Upper lobe of right lung (tissue), 1 donor: ENCODE measurements around the gene CPNE8. TPM values are rescaled to one million over a fixed set of nuclear protein-coding genes. Genes with fewer than 3 reads are reported as not detected.

Experiments used
- ATAC-seq: fragments of 200-7000 bp; cut with Tn5 transposase; one replicate; pipeline ENCODE4 v1.9.1; 2020; ENCODE audit warnings: mild to moderate bottlenecking, moderate library complexity
- DNase-seq: peaks from one replicate; pipeline ENCODE4 v3.0.0-alpha.2; 2020
- H3K27ac ChIP-seq: fragments of 200-600 bp; one replicate; pipeline ENCODE4 v1.8.0; 2022
- H3K27me3 ChIP-seq: fragments of 200-600 bp; one replicate; pipeline ENCODE4 v1.8.0; 2022; ENCODE audit warnings: mild to moderate bottlenecking
- H3K36me3 ChIP-seq: fragments of 200-600 bp; one replicate; pipeline ENCODE4 v1.8.0; 2022
- H3K4me1 ChIP-seq: fragments of 200-600 bp; one replicate; pipeline ENCODE4 v1.8.0; 2022
- H3K4me3 ChIP-seq: fragments of 200-600 bp; one replicate; pipeline ENCODE4 v1.8.0; 2022; ENCODE audit warnings: mild to moderate bottlenecking
- H3K9me3 ChIP-seq: fragments of 200-600 bp; one replicate; pipeline ENCODE4 v1.8.0; 2022
- CTCF ChIP-seq: fragments of 200-600 bp; IDR thresholded peaks from one replicate; pipeline ENCODE4 v1.8.0; 2022; ENCODE audit warnings: antibody characterized with exemption
- intact Hi-C: fragments of 100-400 bp; cut with DNase I; formaldehyde crosslinking; loops from one replicate; pipeline ENCODE4 v1.11.0; 2022
- total RNA-seq: library from RNA; stranded (reverse); fragmentation: NEBNext Ultra II Directional; extraction: Animal tissue kit (Norgen Biotek cat#: 25700); gene quantifications from one replicate; pipeline ENCODE4 v1.2.1, GENCODE V29; 2021
- donor health status: DM: no; HTN: yes; CAD: no; lungs with severe emphysema.

CPNE8 gene
- total RNA-seq, 1 donor from 2014 or later = 32.1 TPM

GRCh38 chr12:38904537-38905479 is 583 bp downstream of the CPNE8 start:
- intact Hi-C loops = no loop called here
- Histone ChIP-seq H3K36me3 (no peaks in the 10 kb centered on the region), H3K9me3 (no peaks in the 10 kb centered on the region), H3K27me3 (no peaks in the 10 kb centered on the region), H3K4me3 (peak overlapping the region; percentile 85), H3K27ac (peak overlapping the region; percentile 95), H3K4me1 (peaks cover 14% of the 10 kb centered on the region)
- TF ChIP-seq CTCF = no peak
- peak; percentile 91 for ATAC-seq
- DNase-seq = peak; percentile 91

- ATAC-seq (no peak), DNase-seq (no peak)
- peak overlapping the region; percentile 85 for H3K4me3 ChIP-seq
- H3K9me3 ChIP-seq = no peaks in the 10 kb centered on the region
- H3K36me3 ChIP-seq = no peaks in the 10 kb centered on the region
- H3K27ac ChIP-seq = peak overlapping the region; percentile 95
- TF ChIP-seq CTCF = no peak
- intact Hi-C loops = no loop called here
- H3K27me3 ChIP-seq = no peaks in the 10 kb centered on the region
- peaks cover 14% of the 10 kb centered on the region for H3K4me1 ChIP-seq
Observed at GRCh38 chr12:38903596-38903995, 1.8 kb downstream of the CPNE8 start.

- Histone ChIP-seq H3K27me3 (no peaks in the 10 kb centered on the region), H3K9me3 (no peaks in the 10 kb centered on the region), H3K4me1 (peaks cover 8% of the 10 kb centered on the region), H3K36me3 (no peaks in the 10 kb centered on the region), H3K27ac (no peak overlapping the region), H3K4me3 (no peak overlapping the region)
- no peak for DNase-seq
- no peak for ATAC-seq
- no peak for TF ChIP-seq CTCF
- intact Hi-C loops = no loop called here
Observed at GRCh38 chr12:38898001-38898684, 7.2 kb downstream of the CPNE8 start.

- no peak for ATAC-seq
- Histone ChIP-seq H3K27ac (no peak overlapping the region), H3K9me3 (no peaks in the 10 kb centered on the region), H3K36me3 (no peaks in the 10 kb centered on the region), H3K4me1 (peaks cover 19% of the 10 kb centered on the region), H3K4me3 (no peak overlapping the region), H3K27me3 (no peaks in the 10 kb centered on the region)
- TF ChIP-seq CTCF = no peak
- DNase-seq = no peak
- intact Hi-C loops = no loop called here
Observed at GRCh38 chr12:38895446-38895845, 9.9 kb downstream of the CPNE8 start.

GRCh38 chr12:38892976-38893375 is 12.4 kb downstream of the CPNE8 start:
- Histone ChIP-seq H3K4me3 (no peak overlapping the region), H3K4me1 (peaks cover 25% of the 10 kb centered on the region), H3K9me3 (no peaks in the 10 kb centered on the region), H3K27ac (no peak overlapping the region), H3K36me3 (no peaks in the 10 kb centered on the region), H3K27me3 (no peaks in the 10 kb centered on the region)
- ATAC-seq = no peak
- TF ChIP-seq CTCF = no peak
- intact Hi-C loops = no loop called here
- DNase-seq = no peak
